GM23338 (cell line): Measurements from ENCODE around the gene SART3. TPM values are rescaled to one million over a fixed set of nuclear protein-coding genes. Genes with fewer than 3 reads are reported as not detected.

Experiments
- ATAC-seq: fragments of 200-7000 bp; cut with Tn5 transposase; 3 replicates; pipeline ENCODE4 v1.9.1; 2020
- DNase-seq: peaks from one replicate; pipeline ENCODE4 v3.0.0-alpha.2; 2015; ENCODE audit warnings: low spot score
- H2AFZ ChIP-seq: fragments of 200-600 bp; sonication (generic); 2 replicates; pipeline ENCODE4 v1.8.0; 2016; ENCODE audit warnings: antibody characterized with exemption, mild to moderate bottlenecking, moderate library complexity
- H3F3A ChIP-seq: fragments of 200-600 bp; sonication (generic); replicated peaks from 2 replicates; pipeline ENCODE4 v1.8.0; 2017; ENCODE audit warnings: antibody characterized with exemption, mixed run types, low read depth
- H3K27ac ChIP-seq: fragments of 200-600 bp; sonication (generic); 2 replicates; pipeline ENCODE4 v1.6.1; 2016; ENCODE audit warnings: low read depth
- H3K27me3 ChIP-seq: fragments of 200-600 bp; sonication (generic); 2 replicates; pipeline ENCODE4 v1.8.0; 2016; ENCODE audit warnings: mild to moderate bottlenecking, mixed run types, moderate library complexity; ENCODE audit not compliant: insufficient read depth
- H3K36me3 ChIP-seq: fragments of 200-600 bp; sonication (generic); 2 replicates; pipeline ENCODE4 v1.8.0; 2016; ENCODE audit warnings: mild to moderate bottlenecking; ENCODE audit not compliant: insufficient read depth
- H3K4me1 ChIP-seq: fragments of 200-600 bp; sonication (generic); 2 replicates; pipeline ENCODE4 v1.8.0; 2016; ENCODE audit warnings: mild to moderate bottlenecking, moderate library complexity; ENCODE audit not compliant: insufficient read depth
- H3K4me2 ChIP-seq: fragments of 200-600 bp; sonication (generic); 2 replicates; pipeline ENCODE4 v1.7.1; 2017; ENCODE audit warnings: mixed run types
- H3K4me3 ChIP-seq: fragments of 200-600 bp; sonication (generic); 2 replicates; pipeline ENCODE4 v1.6.1; 2016; ENCODE audit warnings: mixed run types
- H3K79me2 ChIP-seq: fragments of 200-600 bp; sonication (generic); replicated peaks from 2 replicates; pipeline ENCODE4 v1.8.0; 2017; ENCODE audit warnings: mild to moderate bottlenecking; ENCODE audit not compliant: insufficient read depth
- H3K9me2 ChIP-seq: fragments of 200-600 bp; sonication (generic); 2 replicates; pipeline ENCODE4 v1.8.0; 2017; ENCODE audit not compliant: insufficient read depth
- H4K20me1 ChIP-seq: fragments of 200-600 bp; sonication (generic); replicated peaks from 2 replicates; pipeline ENCODE4 v1.8.0; 2017; ENCODE audit warnings: mild to moderate bottlenecking; ENCODE audit not compliant: insufficient read depth
- H3K27ac Mint-ChIP-seq: 2 replicates; pipeline ENCODE4 v1.8.0; 2020; ENCODE audit warnings: inconsistent platforms, mild to moderate bottlenecking, moderate library complexity, mixed read lengths
- H3K27me3 Mint-ChIP-seq: 3 replicates; pipeline ENCODE4 v1.8.0; 2022; ENCODE audit warnings: low read depth, mild to moderate bottlenecking, moderate library complexity, mixed read lengths, inconsistent platforms; ENCODE audit not compliant: insufficient read depth, poor library complexity
- H3K36me3 Mint-ChIP-seq: 3 replicates; pipeline ENCODE4 v1.8.0; 2021; ENCODE audit warnings: low read depth, mild to moderate bottlenecking, inconsistent platforms, moderate library complexity, mixed read lengths
- H3K4me1 Mint-ChIP-seq: 3 replicates; pipeline ENCODE4 v1.8.0; 2020; ENCODE audit warnings: mild to moderate bottlenecking, inconsistent platforms, mixed read lengths
- H3K4me3 Mint-ChIP-seq: 3 replicates; pipeline ENCODE4 v1.8.0; 2021; ENCODE audit warnings: moderate library complexity, mild to moderate bottlenecking, inconsistent platforms, mixed read lengths
- H3K9me3 Mint-ChIP-seq: 3 replicates; pipeline ENCODE4 v1.8.0; 2020; ENCODE audit warnings: moderate library complexity, mild to moderate bottlenecking, inconsistent platforms, mixed read lengths
- CREB1 ChIP-seq: fragments of 250-450 bp; sonication (Bioruptor Pico); IDR thresholded peaks from 2 replicates; pipeline ENCODE4 v1.5.0; 2020; ENCODE audit warnings: low read depth, mild to moderate bottlenecking, moderate library complexity
- CTCF ChIP-seq, 2 experiments: fragments of 200-600 bp in 1 of 2; sonication (generic) in 1 of 2; conservative IDR thresholded peaks; 2 replicates each; pipeline versions ENCODE4 v1.5.1 to v1.6.1; 2016 to 2017; ENCODE audit warnings: antibody characterized with exemption in 2 of 2, low read depth in 2 of 2, mild to moderate bottlenecking in 2 of 2, moderate library complexity in 1 of 2
- ETS1 ChIP-seq: IDR thresholded peaks from 2 replicates; pipeline ENCODE4 v1.6.1; 2016; ENCODE audit warnings: antibody characterized with exemption
- EZH2 ChIP-seq: fragments of 200-600 bp; sonication (generic); IDR thresholded peaks from one replicate; pipeline ENCODE4 v1.8.0; 2017; ENCODE audit warnings: antibody characterized with exemption, mild to moderate bottlenecking, low read depth; ENCODE audit not compliant: unreplicated experiment
- EZH2phosphoT487 ChIP-seq: fragments of 200-600 bp; sonication (generic); IDR thresholded peaks from one replicate; pipeline ENCODE4 v1.8.1; 2018; ENCODE audit warnings: antibody characterized with exemption; ENCODE audit not compliant: unreplicated experiment
- JUNB ChIP-seq: IDR thresholded peaks from one replicate; pipeline ENCODE4 v1.6.1; 2016; ENCODE audit warnings: antibody characterized with exemption; ENCODE audit not compliant: unreplicated experiment
- NANOG ChIP-seq: IDR thresholded peaks from 2 replicates; pipeline ENCODE4 v1.6.1; 2016; ENCODE audit warnings: antibody characterized with exemption, borderline replicate concordance
- POLR2AphosphoS5 ChIP-seq: IDR thresholded peaks from 2 replicates; pipeline ENCODE4 v1.6.1; 2016; ENCODE audit warnings: antibody characterized with exemption, low read depth
- REST ChIP-seq: IDR thresholded peaks from one replicate; pipeline ENCODE4 v1.6.1; 2018; ENCODE audit warnings: antibody characterized with exemption; ENCODE audit not compliant: unreplicated experiment
- STAT1 ChIP-seq: IDR thresholded peaks from one replicate; pipeline ENCODE4 v1.6.1; 2016; ENCODE audit warnings: antibody characterized with exemption; ENCODE audit not compliant: unreplicated experiment
- ZNF114 ChIP-seq: fragments of 250-450 bp; sonication (Bioruptor Pico); IDR thresholded peaks from 2 replicates; pipeline ENCODE4 v1.5.0; 2020; ENCODE audit warnings: mild to moderate bottlenecking, moderate library complexity
- ZNF331 ChIP-seq: fragments of 250-450 bp; sonication (Bioruptor Pico); IDR thresholded peaks from 2 replicates; pipeline ENCODE4 v1.5.0; 2020; ENCODE audit warnings: low read depth, mild to moderate bottlenecking, moderate library complexity
- ZNF462 ChIP-seq: fragments of 250-450 bp; sonication (Bioruptor Pico); IDR thresholded peaks from 2 replicates; pipeline ENCODE4 v1.5.0; 2020; ENCODE audit warnings: mild to moderate bottlenecking, moderate library complexity
- polyA plus RNA-seq: library from polyadenylated mRNA; unstranded; fragments of >200 nt; fragmentation: Nextera tagmentation; extraction: Ambion mirVana; gene quantifications from 2 replicates; pipeline ENCODE4 v1.2.1, GENCODE V29; 2016
- total RNA-seq: library from RNA; depleted of rRNA; stranded (reverse); fragments of >200 nt; shearing (Covaris generic); gene quantifications from 2 replicates; pipeline ENCODE4 v1.2.3, GENCODE V29; 2014

Gene SART3
- total and polyA plus RNA-seq, 2 experiments from 2014 or later, result 49.8 to 112 TPM

GRCh38 chr12:108566452-108566851 is 5.5 kb upstream of the SART3 start:
- Histone ChIP-seq H2AFZ (no peak overlapping the region), H4K20me1 (peaks cover 7% of the 10 kb centered on the region; the same call in 1 of the 2 replicates), H3K79me2 (peaks cover 19% of the 10 kb centered on the region), H3K36me3 (peaks cover 50% of the 10 kb centered on the region), H3F3A (peaks cover 8% of the 10 kb centered on the region; the same call in 1 of the 2 replicates), H3K4me3 (no peak overlapping the region), H3K4me2 (no peak overlapping the region), H3K27me3 (no peaks in the 10 kb centered on the region), H3K9me2 (no peaks in the 10 kb centered on the region), H3K27ac (no peak overlapping the region), H3K4me1 (no peaks in the 10 kb centered on the region)
- no peak for DNase-seq
- Mint-ChIP-seq H3K4me1 (no peaks in the 10 kb centered on the region; the same call in 2 of the 3 replicates), H3K9me3 (no peaks in the 10 kb centered on the region), H3K27ac (no peak overlapping the region), H3K27me3 (no peaks in the 10 kb centered on the region), H3K4me3 (no peak overlapping the region), H3K36me3 (peaks cover 53% of the 10 kb centered on the region)
- no peak for TF ChIP-seq CREB1 (CRISPR knock-in tag)
- no peak for TF ChIP-seq STAT1
- TF ChIP-seq ZNF114 (CRISPR knock-in tag), result no peak
- no peak for TF ChIP-seq CTCF (conservative IDR thresholded peaks at IDR 0.05; ENCODE audit: low read depth in 2 of 2)
- TF ChIP-seq JUNB, result no peak
- no peak for TF ChIP-seq REST
- no peak for TF ChIP-seq EZH2
- TF ChIP-seq ZNF462, result no peak
- TF ChIP-seq EZH2phosphoT487, result no peak
- TF ChIP-seq ETS1, result no peak
- no peak for TF ChIP-seq ZNF331
- no peak for TF ChIP-seq NANOG
- TF ChIP-seq POLR2AphosphoS5, result no peak
- ATAC-seq, result no peak
